Measurements from ENCODE around the gene NACC2.

Gene NACC2

GRCh38 chr9:136024696-136025316 is 70.3 kb downstream of the NACC2 start:
- Histone ChIP-seq H3K4me1 (ENCODE audit: control insufficient read depth, insufficient read depth, low read length, unreplicated experiment) (peaks cover 15% of the 10 kb centered on the region), H3K4me3 (ENCODE audit: low read depth, low read length) (no peak overlapping the region), H3K27me3 (ENCODE audit: insufficient read depth, low read length) (no peaks in the 10 kb centered on the region), H3K27ac (ENCODE audit: low read depth, low read length) (no peak overlapping the region), H2AFZ (ENCODE audit: low read length, unreplicated experiment) (no peak overlapping the region), H3K36me3 (ENCODE audit: insufficient read depth, low read length) (peaks cover 10% of the 10 kb centered on the region; the same call in 1 of the 2 replicates), H3K79me2 (ENCODE audit: control insufficient read depth, insufficient read depth, low read length, unreplicated experiment) (peaks cover 9% of the 10 kb centered on the region)

DNA sequence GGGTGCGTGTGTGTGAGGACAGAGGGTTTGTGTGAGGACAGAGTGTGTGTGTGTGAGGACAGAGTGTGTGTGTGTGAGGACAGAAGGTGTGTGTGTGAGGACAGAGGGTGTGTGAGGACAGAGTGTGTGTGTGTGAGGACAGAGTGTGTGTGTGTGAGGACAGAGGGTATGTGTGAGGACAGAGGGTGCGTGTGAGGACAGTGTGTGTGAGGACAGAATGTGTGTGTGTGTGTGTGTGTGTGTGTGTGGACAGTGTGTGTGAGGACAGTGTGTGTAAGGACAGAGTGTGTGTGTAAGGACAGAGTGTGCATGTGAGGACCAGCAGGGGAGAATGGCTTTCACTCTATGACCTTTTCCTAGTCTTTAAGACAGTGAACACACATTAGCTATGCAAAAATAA is 70.8 kb downstream of the NACC2 start:
- no peak overlapping the region for H2AFZ ChIP-seq (ENCODE audit: low read length, unreplicated experiment)
- H3K36me3 ChIP-seq (ENCODE audit: insufficient read depth, low read length), result peaks cover 5% of the 10 kb centered on the region; the same call in 1 of the 2 replicates
- H3K79me2 ChIP-seq (ENCODE audit: control insufficient read depth, insufficient read depth, low read length, unreplicated experiment), result peaks cover 9% of the 10 kb centered on the region
- peaks cover 15% of the 10 kb centered on the region for H3K4me1 ChIP-seq (ENCODE audit: control insufficient read depth, insufficient read depth, low read length, unreplicated experiment)
- H3K27me3 ChIP-seq (ENCODE audit: insufficient read depth, low read length), result no peaks in the 10 kb centered on the region
- no peak overlapping the region for H3K4me3 ChIP-seq (ENCODE audit: low read depth, low read length)
- no peak overlapping the region; the same call in 1 of the 2 replicates for H3K27ac ChIP-seq (ENCODE audit: low read depth, low read length)

DNA sequence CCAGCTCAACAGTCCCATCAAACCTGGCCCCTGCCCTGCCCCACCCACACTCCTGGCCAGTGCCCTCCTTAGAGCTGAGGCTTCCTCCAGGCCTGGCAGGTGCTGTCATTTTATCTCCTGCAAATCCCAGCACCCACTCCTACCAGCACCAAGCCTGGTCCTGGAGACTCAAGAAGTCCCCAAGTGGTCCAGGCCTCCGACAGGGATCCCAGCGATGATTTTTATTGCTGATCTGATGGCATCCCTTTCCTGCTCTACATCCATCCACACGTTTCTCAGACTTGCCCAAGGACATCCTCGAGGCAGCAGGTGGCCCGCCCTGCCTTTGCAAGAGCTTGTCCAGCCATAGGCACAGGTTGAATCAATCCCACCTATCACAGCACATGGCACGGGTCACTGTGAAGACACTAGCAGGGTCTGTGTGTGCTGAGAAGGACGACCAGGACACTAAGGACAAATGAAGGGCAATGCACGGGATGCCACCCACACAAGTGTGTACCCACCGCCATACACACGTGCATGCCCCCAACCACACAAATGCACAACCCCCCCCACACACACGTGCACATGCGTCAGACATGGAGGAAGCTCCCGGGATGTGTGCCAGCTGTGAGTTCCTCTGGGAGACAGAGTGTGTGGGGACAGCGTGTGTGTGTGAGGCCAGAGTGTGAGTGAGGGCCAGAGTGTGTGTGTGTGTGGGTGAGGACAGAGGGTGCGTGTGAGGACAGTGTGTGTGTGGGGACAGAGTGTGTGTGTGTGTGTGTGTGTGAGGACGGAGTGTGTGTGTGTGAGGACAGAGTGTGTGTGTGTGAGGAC is 71.5 kb downstream of the NACC2 start:
- peaks cover 14% of the 10 kb centered on the region for H3K79me2 ChIP-seq (ENCODE audit: control insufficient read depth, insufficient read depth, low read length, unreplicated experiment)

DNA sequence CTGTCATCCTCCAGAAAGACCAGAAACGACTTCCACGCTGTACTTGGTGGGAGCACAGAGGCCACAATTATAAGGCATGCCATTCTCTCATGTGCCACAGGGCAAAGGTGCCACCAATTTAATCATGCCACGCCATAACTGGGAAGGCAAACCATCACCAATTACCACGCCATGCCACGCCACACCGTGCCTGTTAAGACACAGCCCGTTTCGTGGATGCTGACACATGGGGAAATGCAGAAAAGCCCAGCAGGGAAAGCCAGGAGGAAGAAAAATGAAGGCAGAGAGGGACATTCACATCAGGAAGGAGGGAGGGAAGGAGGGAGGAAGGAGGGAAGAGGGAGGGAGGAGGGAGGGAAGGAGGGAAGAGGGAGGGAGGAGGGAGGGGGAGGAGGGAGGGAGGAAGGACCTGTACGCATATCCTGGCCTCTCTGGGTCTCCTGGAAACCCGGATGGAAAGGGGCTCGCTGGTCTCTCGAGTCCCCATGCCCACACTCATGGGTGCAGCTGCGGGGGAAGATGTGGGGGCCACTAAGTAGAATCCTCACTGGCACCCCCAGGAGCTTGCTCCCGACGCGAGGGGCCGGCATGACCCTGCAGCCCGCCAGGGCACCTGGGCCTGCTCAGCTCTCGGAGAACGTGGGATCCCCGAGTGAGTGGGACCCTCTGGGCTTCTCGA is 72.2 kb downstream of the NACC2 start:
- Histone ChIP-seq H3K27ac (ENCODE audit: low read depth, low read length) (no peak overlapping the region), H3K27me3 (ENCODE audit: insufficient read depth, low read length) (no peaks in the 10 kb centered on the region), H3K4me1 (ENCODE audit: control insufficient read depth, insufficient read depth, low read length, unreplicated experiment) (peaks cover 15% of the 10 kb centered on the region), H3K4me3 (ENCODE audit: low read depth, low read length) (no peak overlapping the region), H3K79me2 (ENCODE audit: control insufficient read depth, insufficient read depth, low read length, unreplicated experiment) (peaks cover 15% of the 10 kb centered on the region), H2AFZ (ENCODE audit: low read length, unreplicated experiment) (no peak overlapping the region), H3K36me3 (ENCODE audit: insufficient read depth, low read length) (no peaks in the 10 kb centered on the region)

More for the DNA sequence above, 71.5 kb downstream of the NACC2 start:
- Histone ChIP-seq H2AFZ (ENCODE audit: low read length, unreplicated experiment) (no peak overlapping the region), H3K36me3 (ENCODE audit: insufficient read depth, low read length) (no peaks in the 10 kb centered on the region), H3K4me3 (ENCODE audit: low read depth, low read length) (no peak overlapping the region), H3K27me3 (ENCODE audit: insufficient read depth, low read length) (no peaks in the 10 kb centered on the region), H3K4me1 (ENCODE audit: control insufficient read depth, insufficient read depth, low read length, unreplicated experiment) (peaks cover 15% of the 10 kb centered on the region), H3K27ac (ENCODE audit: low read depth, low read length) (no peak overlapping the region)

DNA sequence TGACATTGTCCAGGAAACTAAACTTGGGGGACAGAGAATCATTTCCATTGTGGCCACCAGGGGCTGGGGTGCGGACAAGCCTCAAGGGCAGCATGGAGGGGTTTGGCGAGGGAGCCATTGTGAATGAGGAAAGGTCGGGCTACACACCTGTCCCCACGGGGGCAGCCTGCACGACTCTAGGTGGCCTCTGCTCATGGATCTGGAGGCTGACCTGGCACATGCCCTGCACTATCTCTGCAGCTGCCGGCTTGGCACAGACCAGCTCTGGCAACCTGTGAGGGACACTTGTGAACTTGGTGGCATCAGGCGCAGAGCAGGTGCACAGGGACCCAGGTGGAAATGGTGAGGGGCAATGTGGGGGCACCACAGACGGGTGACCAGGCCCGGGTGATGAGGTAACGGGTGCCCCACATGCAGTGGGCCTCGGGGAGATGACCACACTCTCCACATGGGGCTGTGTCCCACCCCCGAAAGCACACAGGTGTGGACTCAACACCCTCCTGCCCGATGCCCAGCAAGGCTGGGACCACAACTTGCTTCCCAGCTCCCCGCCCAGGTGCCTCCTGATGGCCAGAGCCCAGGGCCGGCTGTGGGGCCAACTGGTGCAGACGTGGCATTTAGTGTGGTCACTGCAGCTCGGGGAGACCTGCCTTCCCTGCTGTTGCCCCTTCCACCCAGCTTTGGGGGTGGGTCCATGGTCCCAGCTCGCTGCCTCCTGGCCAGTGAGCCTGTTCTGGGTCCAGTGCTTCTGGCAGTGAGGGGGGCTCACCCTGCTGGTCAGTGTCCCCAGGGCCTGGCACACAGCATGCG is 73.0 kb downstream of the NACC2 start:
- Histone ChIP-seq H3K79me2 (ENCODE audit: control insufficient read depth, insufficient read depth, low read length, unreplicated experiment) (peaks cover 17% of the 10 kb centered on the region), H3K27ac (ENCODE audit: low read depth, low read length) (no peak overlapping the region), H3K36me3 (ENCODE audit: insufficient read depth, low read length) (no peaks in the 10 kb centered on the region), H2AFZ (ENCODE audit: low read length, unreplicated experiment) (no peak overlapping the region), H3K4me3 (ENCODE audit: low read depth, low read length) (no peak overlapping the region), H3K27me3 (ENCODE audit: insufficient read depth, low read length) (no peaks in the 10 kb centered on the region), H3K4me1 (ENCODE audit: control insufficient read depth, insufficient read depth, low read length, unreplicated experiment) (peaks cover 15% of the 10 kb centered on the region)

DNA sequence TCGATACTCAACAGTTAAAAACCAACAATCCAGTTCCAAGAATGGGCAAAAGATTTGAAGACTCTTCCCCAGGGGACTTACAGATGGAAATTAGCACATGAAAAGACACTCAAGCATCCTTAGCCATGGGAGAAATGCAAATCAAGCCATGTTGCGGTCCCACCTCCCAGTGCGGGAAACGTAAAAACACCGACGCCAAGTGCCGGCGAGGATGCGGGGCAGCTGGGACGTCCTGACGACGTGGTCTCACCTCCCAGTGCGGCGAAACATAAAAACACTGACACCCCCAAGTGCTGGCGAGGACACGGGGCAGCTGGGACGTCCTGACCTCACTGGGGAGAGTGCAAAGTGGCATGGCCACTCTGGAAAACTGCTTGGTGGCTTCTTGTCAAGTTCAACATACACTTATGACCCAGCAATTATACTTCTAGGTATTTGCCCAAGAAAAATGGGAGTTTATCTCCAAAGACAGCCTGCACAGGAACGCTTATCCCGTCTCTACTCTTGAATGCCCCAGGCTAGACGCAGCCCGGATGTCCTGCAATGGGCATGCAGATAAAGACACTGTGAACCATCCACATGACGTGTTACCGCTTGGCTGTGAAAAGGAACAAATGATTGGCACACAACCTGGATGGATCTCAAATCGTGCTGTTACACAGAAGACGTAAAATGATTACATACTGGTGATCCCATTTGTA is 73.8 kb downstream of the NACC2 start:
- Histone ChIP-seq H3K27me3 (ENCODE audit: insufficient read depth, low read length) (no peaks in the 10 kb centered on the region), H3K36me3 (ENCODE audit: insufficient read depth, low read length) (no peaks in the 10 kb centered on the region), H3K79me2 (ENCODE audit: control insufficient read depth, insufficient read depth, low read length, unreplicated experiment) (peaks cover 17% of the 10 kb centered on the region), H2AFZ (ENCODE audit: low read length, unreplicated experiment) (no peak overlapping the region), H3K27ac (ENCODE audit: low read depth, low read length) (no peak overlapping the region), H3K4me1 (ENCODE audit: control insufficient read depth, insufficient read depth, low read length, unreplicated experiment) (peaks cover 15% of the 10 kb centered on the region), H3K4me3 (ENCODE audit: low read depth, low read length) (no peak overlapping the region)

- H3K79me2 ChIP-seq (ENCODE audit: control insufficient read depth, insufficient read depth, low read length, unreplicated experiment), result peaks cover 17% of the 10 kb centered on the region
- no peaks in the 10 kb centered on the region for H3K36me3 ChIP-seq (ENCODE audit: insufficient read depth, low read length)
- no peak overlapping the region for H3K27ac ChIP-seq (ENCODE audit: low read depth, low read length)
- no peak overlapping the region for H3K4me3 ChIP-seq (ENCODE audit: low read depth, low read length)
- no peaks in the 10 kb centered on the region for H3K27me3 ChIP-seq (ENCODE audit: insufficient read depth, low read length)
- H3K4me1 ChIP-seq (ENCODE audit: control insufficient read depth, insufficient read depth, low read length, unreplicated experiment), result peaks cover 15% of the 10 kb centered on the region
- no peak overlapping the region for H2AFZ ChIP-seq (ENCODE audit: low read length, unreplicated experiment)
Observed at GRCh38 chr9:136020671-136021070, 74.4 kb downstream of the NACC2 start.

DNA sequence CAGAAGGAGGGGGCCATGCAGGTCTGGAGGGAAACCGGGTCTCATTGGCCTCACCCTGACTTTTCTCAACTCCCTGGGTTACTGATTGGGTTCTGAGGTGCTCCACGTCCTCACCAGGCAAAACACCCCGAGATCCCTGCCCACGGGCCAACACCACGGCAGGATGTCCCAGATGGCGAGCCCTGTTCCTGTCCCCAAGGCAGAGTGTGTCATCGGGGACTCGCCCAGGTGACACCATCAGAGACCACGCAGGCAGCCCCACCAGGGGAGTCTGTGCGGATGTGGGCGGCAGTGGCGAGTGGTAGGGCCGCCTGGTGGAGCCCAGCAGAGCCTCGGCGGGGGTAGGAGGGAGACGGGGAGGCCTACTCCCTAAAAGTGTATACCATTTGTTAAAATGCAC is 74.9 kb downstream of the NACC2 start:
- Histone ChIP-seq H3K4me3 (ENCODE audit: low read depth, low read length) (no peak overlapping the region), H3K79me2 (ENCODE audit: control insufficient read depth, insufficient read depth, low read length, unreplicated experiment) (peaks cover 17% of the 10 kb centered on the region), H2AFZ (ENCODE audit: low read length, unreplicated experiment) (no peak overlapping the region), H3K36me3 (ENCODE audit: insufficient read depth, low read length) (no peaks in the 10 kb centered on the region), H3K27ac (ENCODE audit: low read depth, low read length) (no peak overlapping the region), H3K4me1 (ENCODE audit: control insufficient read depth, insufficient read depth, low read length, unreplicated experiment) (peaks cover 15% of the 10 kb centered on the region), H3K27me3 (ENCODE audit: insufficient read depth, low read length) (no peaks in the 10 kb centered on the region)

GRCh38 chr9:136019681-136020060 is 75.4 kb downstream of the NACC2 start:
- Histone ChIP-seq H3K36me3 (ENCODE audit: insufficient read depth, low read length) (no peaks in the 10 kb centered on the region), H3K27me3 (ENCODE audit: insufficient read depth, low read length) (no peaks in the 10 kb centered on the region), H3K4me3 (ENCODE audit: low read depth, low read length) (no peak overlapping the region), H3K4me1 (ENCODE audit: control insufficient read depth, insufficient read depth, low read length, unreplicated experiment) (peaks cover 12% of the 10 kb centered on the region), H2AFZ (ENCODE audit: low read length, unreplicated experiment) (no peak overlapping the region), H3K79me2 (ENCODE audit: control insufficient read depth, insufficient read depth, low read length, unreplicated experiment) (peaks cover 17% of the 10 kb centered on the region), H3K27ac (ENCODE audit: low read depth, low read length) (no peak overlapping the region)
